Progenitor cell of endocrine pancreas (in vitro differentiated cells): Measurements from ENCODE around the gene NEU4. TPM values are rescaled to one million over a fixed set of nuclear protein-coding genes. Genes with fewer than 3 reads are reported as not detected.
"Not testable (repeated sequence)": the region's sequence is repeated elsewhere in the genome, so short reads cannot be mapped to it uniquely, and the experiment has no call there.

Experiments
- DNase-seq: peaks from one replicate; pipeline ENCODE4 v3.0.0; 2021; ENCODE audit warnings: low spot score; ENCODE audit not compliant: unreplicated experiment
- H3K27ac Mint-ChIP-seq: 2 replicates; pipeline ENCODE4 v1.8.0; 2021; ENCODE audit warnings: mild to moderate bottlenecking, moderate library complexity, mixed read lengths
- H3K27me3 Mint-ChIP-seq: 2 replicates; pipeline ENCODE4 v1.8.0; 2021; ENCODE audit warnings: mixed read lengths
- H3K36me3 Mint-ChIP-seq: 2 replicates; pipeline ENCODE4 v1.8.0; 2022; ENCODE audit warnings: mixed read lengths; ENCODE audit not compliant: insufficient read depth
- H3K4me1 Mint-ChIP-seq: 2 replicates; pipeline ENCODE4 v1.8.0; 2021; ENCODE audit warnings: low read depth, mixed read lengths
- H3K4me3 Mint-ChIP-seq: 2 replicates; pipeline ENCODE4 v1.8.0; 2021; ENCODE audit warnings: low read depth, mild to moderate bottlenecking, moderate library complexity, mixed read lengths
- H3K9me3 Mint-ChIP-seq: 2 replicates; pipeline ENCODE4 v1.8.0; 2021; ENCODE audit warnings: low read depth, mixed read lengths
- total RNA-seq: library from RNA; stranded (reverse); gene quantifications from 2 replicates; pipeline ENCODE4 v1.2.1, GENCODE V29; 2021
- TF ChIP-seq, protein P1 (sequence below): fragments of 200-600 bp; sonication (generic); IDR thresholded peaks from one replicate; pipeline ENCODE4 v1.5.0; 2021; ENCODE audit warnings: antibody characterized with exemption, mild to moderate bottlenecking; ENCODE audit not compliant: unreplicated experiment

The NEU4 gene
- total RNA-seq, 1 donor from 2014 or later: 1.3 TPM

DNA sequence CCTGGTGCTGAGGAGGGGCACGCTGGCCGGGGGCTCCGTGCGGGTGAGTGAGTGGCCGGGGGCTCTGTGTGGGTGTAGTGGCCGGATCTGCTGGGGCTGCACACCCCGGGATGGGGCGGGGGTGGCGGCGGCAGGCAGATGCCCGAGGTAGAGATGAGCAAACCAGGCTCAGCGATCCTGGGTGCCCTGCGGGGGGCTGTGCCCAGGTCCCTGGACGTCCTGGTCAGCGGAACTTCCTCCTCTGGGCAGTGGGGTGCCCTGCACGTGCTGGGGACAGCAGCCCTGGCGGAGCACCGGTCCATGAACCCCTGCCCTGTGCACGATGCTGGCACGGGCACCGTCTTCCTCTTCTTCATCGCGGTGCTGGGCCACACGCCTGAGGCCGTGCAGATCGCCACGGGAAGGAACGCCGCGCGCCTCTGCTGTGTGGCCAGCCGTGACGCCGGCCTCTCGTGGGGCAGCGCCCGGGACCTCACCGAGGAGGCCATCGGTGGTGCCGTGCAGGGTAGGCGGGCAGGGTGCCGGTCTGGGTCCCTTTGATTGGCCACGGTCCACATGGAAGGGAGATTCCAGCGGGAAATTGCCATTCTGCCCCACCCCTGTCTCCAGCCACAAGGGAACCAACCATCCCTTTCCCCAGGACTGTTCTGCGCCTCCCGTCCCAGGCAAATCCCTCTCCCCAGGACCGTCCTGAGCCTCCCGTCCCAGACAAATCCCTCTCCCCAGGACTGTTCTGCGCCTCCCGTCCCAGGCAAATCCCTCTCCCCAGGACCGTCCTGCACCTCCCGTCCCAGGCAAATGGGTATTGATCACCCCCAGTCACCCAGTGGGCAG lies 5.9 kb downstream of the NEU4 start:
- H3K4me3 Mint-ChIP-seq: no peak overlapping the region
- H3K27me3 Mint-ChIP-seq: peaks cover 4% of the 10 kb centered on the region
- H3K4me1 Mint-ChIP-seq: no peaks in the 10 kb centered on the region
- H3K27ac Mint-ChIP-seq: no peak overlapping the region
- no peaks in the 10 kb centered on the region for H3K36me3 Mint-ChIP-seq
- no peak for DNase-seq
- TF ChIP-seq, protein P1, sequence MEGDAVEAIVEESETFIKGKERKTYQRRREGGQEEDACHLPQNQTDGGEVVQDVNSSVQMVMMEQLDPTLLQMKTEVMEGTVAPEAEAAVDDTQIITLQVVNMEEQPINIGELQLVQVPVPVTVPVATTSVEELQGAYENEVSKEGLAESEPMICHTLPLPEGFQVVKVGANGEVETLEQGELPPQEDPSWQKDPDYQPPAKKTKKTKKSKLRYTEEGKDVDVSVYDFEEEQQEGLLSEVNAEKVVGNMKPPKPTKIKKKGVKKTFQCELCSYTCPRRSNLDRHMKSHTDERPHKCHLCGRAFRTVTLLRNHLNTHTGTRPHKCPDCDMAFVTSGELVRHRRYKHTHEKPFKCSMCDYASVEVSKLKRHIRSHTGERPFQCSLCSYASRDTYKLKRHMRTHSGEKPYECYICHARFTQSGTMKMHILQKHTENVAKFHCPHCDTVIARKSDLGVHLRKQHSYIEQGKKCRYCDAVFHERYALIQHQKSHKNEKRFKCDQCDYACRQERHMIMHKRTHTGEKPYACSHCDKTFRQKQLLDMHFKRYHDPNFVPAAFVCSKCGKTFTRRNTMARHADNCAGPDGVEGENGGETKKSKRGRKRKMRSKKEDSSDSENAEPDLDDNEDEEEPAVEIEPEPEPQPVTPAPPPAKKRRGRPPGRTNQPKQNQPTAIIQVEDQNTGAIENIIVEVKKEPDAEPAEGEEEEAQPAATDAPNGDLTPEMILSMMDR: no peak
- H3K9me3 Mint-ChIP-seq: no peaks in the 10 kb centered on the region

DNA sequence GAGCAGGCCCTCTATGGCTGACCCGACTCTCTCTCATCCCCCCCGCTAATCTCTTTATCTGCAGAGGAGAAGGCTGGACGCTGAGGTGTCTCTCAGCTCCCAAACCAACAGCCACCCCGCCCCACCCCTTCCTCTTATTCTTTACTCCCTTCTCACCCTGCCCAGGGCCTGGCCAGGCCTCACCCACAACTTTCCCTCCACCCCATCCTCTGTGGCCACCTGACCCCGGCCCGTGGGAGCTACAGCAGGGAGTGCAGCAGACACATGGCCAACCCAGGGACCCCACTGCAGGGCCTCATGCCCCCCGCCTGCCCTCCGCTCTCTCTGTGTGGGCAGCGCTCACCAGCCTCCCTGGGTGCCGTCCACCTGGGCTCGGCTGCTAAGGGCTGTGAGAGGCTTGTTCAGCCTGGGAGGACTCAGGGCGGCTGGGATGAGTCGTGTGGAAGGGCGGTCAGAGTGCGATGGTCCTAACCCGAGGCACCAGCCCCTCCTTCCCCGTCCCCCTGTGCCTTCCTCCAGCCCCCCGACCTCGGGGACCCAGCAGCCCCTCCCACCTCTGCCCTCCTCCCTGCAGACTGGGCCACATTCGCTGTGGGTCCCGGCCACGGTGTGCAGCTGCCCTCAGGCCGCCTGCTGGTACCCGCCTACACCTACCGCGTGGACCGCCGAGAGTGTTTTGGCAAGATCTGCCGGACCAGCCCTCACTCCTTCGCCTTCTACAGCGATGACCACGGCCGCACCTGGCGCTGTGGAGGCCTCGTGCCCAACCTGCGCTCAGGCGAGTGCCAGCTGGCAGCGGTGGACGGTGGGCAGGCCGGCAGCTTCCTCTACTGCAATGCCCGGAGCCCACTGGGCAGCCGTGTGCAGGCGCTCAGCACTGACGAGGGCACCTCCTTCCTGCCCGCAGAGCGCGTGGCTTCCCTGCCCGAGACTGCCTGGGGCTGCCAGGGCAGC lies 6.8 kb downstream of the NEU4 start:
- Mint-ChIP-seq H3K4me3 (no peak overlapping the region), H3K27me3 (peaks cover 4% of the 10 kb centered on the region), H3K4me1 (no peaks in the 10 kb centered on the region), H3K36me3 (no peaks in the 10 kb centered on the region), H3K9me3 (no peaks in the 10 kb centered on the region), H3K27ac (no peak overlapping the region)
- TF ChIP-seq, protein P1: no peak
- no peak for DNase-seq

DNA sequence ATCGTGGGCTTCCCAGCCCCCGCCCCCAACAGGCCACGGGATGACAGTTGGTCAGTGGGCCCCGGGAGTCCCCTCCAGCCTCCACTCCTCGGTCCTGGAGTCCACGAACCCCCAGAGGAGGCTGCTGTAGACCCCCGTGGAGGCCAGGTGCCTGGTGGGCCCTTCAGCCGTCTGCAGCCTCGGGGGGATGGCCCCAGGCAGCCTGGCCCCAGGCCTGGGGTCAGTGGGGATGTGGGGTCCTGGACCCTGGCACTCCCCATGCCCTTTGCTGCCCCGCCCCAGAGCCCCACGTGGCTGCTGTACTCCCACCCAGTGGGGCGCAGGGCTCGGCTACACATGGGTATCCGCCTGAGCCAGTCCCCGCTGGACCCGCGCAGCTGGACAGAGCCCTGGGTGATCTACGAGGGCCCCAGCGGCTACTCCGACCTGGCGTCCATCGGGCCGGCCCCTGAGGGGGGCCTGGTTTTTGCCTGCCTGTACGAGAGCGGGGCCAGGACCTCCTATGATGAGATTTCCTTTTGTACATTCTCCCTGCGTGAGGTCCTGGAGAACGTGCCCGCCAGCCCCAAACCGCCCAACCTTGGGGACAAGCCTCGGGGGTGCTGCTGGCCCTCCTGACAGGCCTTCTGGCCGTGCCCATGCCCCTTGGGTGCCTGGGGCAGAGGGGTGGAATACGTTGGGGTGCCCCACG lies 7.6 kb downstream of the NEU4 start:
- no peak for DNase-seq
- H3K4me1 Mint-ChIP-seq: no peaks in the 10 kb centered on the region
- peaks cover 4% of the 10 kb centered on the region for H3K27me3 Mint-ChIP-seq
- H3K27ac Mint-ChIP-seq: no peak overlapping the region
- H3K36me3 Mint-ChIP-seq: no peaks in the 10 kb centered on the region
- TF ChIP-seq, protein P1: no peak
- no peaks in the 10 kb centered on the region for H3K9me3 Mint-ChIP-seq
- H3K4me3 Mint-ChIP-seq: no peak overlapping the region

DNA sequence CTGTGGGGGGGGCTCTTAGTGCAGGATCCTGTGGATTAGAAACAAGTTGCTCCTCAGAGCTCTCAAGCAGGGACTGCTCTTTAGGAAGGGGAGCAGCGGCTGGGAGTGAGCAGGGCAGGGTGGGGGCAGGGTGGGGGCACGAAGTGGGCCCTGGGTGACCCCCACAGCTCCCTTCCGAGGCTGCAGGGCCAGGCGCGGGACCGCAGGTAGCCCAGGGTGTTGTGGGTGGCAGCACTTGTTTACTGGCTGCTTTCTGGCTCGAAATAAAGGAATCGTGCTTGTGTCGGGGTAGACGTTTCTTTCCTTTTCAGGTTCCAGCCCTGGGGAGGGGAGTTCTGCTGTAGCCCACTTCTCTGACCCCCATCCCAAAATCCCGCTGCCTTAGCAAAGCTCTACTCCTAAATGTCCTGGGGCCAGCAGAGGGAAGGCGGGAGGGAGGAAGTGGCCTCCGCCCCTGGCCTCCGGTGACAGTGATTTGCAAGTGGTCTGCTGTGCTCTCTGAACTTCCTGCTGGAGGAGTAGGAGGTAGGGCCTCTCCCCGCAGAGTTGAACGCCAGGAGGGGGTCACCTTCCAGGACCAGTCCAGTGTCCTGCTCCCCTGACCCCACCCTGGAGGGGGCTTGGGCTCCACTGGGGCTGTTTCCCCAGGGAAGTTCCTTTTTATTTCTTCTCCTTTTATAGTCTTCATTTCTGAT lies 8.3 kb downstream of the NEU4 start:
- no peaks in the 10 kb centered on the region for H3K9me3 Mint-ChIP-seq
- H3K4me3 Mint-ChIP-seq: no peak overlapping the region
- no peaks in the 10 kb centered on the region for H3K36me3 Mint-ChIP-seq
- peaks cover 4% of the 10 kb centered on the region for H3K27me3 Mint-ChIP-seq
- TF ChIP-seq, protein P1: no peak
- DNase-seq: no peak
- H3K27ac Mint-ChIP-seq: no peak overlapping the region
- no peaks in the 10 kb centered on the region for H3K4me1 Mint-ChIP-seq

DNA sequence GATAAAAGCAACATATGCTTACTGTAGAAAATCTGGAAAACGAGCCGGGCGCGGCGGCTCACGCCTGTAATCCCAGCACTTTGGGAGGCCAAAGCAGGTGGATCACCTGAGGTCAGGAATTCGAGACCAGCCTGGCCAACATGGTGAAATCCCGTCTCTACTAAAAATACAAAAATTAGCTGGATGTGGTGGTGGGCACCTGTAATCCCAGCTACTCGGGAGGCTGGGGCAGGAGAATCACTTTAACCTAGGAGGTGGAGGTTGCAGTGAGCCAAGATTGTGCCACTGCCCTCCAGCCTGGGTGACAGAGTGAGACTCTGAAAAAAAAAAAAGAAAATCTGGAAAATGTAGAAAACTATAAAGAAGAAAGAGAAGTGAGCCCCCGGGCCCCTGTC lies 8.8 kb downstream of the NEU4 start:
- H3K27ac Mint-ChIP-seq, H3K4me1 Mint-ChIP-seq, H3K27me3 Mint-ChIP-seq, H3K36me3 Mint-ChIP-seq, H3K4me3 Mint-ChIP-seq, DNase-seq, H3K9me3 Mint-ChIP-seq: not testable (repeated sequence)
